ENCODE data around the gene AP2B1.

GRCh38 chr17:35542990-35543389 lies 44.1 kb upstream of the AP2B1 start:
- no peak for TF ChIP-seq EP300 (IDR thresholded peaks at IDR 0.05; ENCODE audit: low read depth)
- no peak for TF ChIP-seq CTCF (IDR thresholded peaks at IDR 0.05)

Data from transverse colon (tissue), 3 donors.